ENCODE measurements around the gene SLC7A10.

GRCh38 chr19:33174186-33174585, 51.5 kb downstream of the SLC7A10 start:
- TF ChIP-seq CTCF (IDR thresholded peaks at IDR 0.05; ENCODE audit: low read depth, low read length, poor library complexity, severe bottlenecking) (no peak), EZH2phosphoT487 (IDR thresholded peaks at IDR 0.05; ENCODE audit: borderline replicate concordance, low read length) (no peak)
